IPS-15b (cell line): ENCODE data around the gene SLC17A9.

ENCODE experiments used
- H3K27me3 ChIP-seq: one replicate; pipeline ENCODE4 v1.6.1; 2013; ENCODE audit warnings: low read length; ENCODE audit not compliant: control insufficient read depth, insufficient read depth
- H3K36me3 ChIP-seq: one replicate; pipeline ENCODE4 v1.6.1; 2013; ENCODE audit warnings: low read length; ENCODE audit not compliant: control insufficient read depth, insufficient read depth
- H3K4me1 ChIP-seq: one replicate; pipeline ENCODE4 v1.6.1; 2013; ENCODE audit warnings: mild to moderate bottlenecking, low read length; ENCODE audit not compliant: control insufficient read depth, insufficient read depth
- H3K4me3 ChIP-seq: one replicate; pipeline ENCODE4 v1.5.1; 2013; ENCODE audit warnings: low read depth, low read length
- H3K9ac ChIP-seq: one replicate; pipeline ENCODE4 v1.6.1; 2013; ENCODE audit warnings: low read depth, mild to moderate bottlenecking, low read length
- H3K9me3 ChIP-seq: one replicate; pipeline ENCODE4 v1.6.1; 2013; ENCODE audit warnings: mild to moderate bottlenecking, low read length; ENCODE audit not compliant: control insufficient read depth, insufficient read depth

SLC17A9 gene

GRCh38 chr20:62933966-62934365 lies 18.5 kb upstream of the SLC17A9 start:
- Histone ChIP-seq H3K36me3 (peaks cover 15% of the 10 kb centered on the region), H3K4me1 (peaks cover 34% of the 10 kb centered on the region), H3K9ac (peak overlapping the region; percentile 42)

GRCh38 chr20:62935204-62935967 lies 17.1 kb upstream of the SLC17A9 start:
- H3K9ac ChIP-seq = peak overlapping the region; percentile 20
- no peaks in the 10 kb centered on the region for H3K27me3 ChIP-seq
- peak overlapping the region; percentile 96 for H3K4me3 ChIP-seq
- H3K9me3 ChIP-seq = no peaks in the 10 kb centered on the region
- peaks cover 15% of the 10 kb centered on the region for H3K36me3 ChIP-seq
- peaks cover 34% of the 10 kb centered on the region for H3K4me1 ChIP-seq

More at GRCh38 chr20:62933966-62934365, 18.5 kb upstream of the SLC17A9 start:
- Histone ChIP-seq H3K4me3 (no peak overlapping the region), H3K27me3 (no peaks in the 10 kb centered on the region), H3K9me3 (no peaks in the 10 kb centered on the region)

GRCh38 chr20:62935968-62936585 lies 16.4 kb upstream of the SLC17A9 start:
- H3K36me3 ChIP-seq = peaks cover 15% of the 10 kb centered on the region

GRCh38 chr20:62937268-62938104 lies 15.0 kb upstream of the SLC17A9 start:
- Histone ChIP-seq H3K9me3 (no peaks in the 10 kb centered on the region), H3K4me1 (peaks cover 18% of the 10 kb centered on the region), H3K36me3 (peaks cover 24% of the 10 kb centered on the region), H3K9ac (peak overlapping the region; percentile 98), H3K4me3 (peak overlapping the region; percentile 96), H3K27me3 (no peaks in the 10 kb centered on the region)

More at GRCh38 chr20:62935968-62936585, 16.4 kb upstream of the SLC17A9 start:
- H3K9me3 ChIP-seq = no peaks in the 10 kb centered on the region
- H3K9ac ChIP-seq = peak overlapping the region; percentile 20
- peak overlapping the region; percentile 96 for H3K4me3 ChIP-seq
- peaks cover 30% of the 10 kb centered on the region for H3K4me1 ChIP-seq
- no peaks in the 10 kb centered on the region for H3K27me3 ChIP-seq

- Histone ChIP-seq H3K4me1 (peaks cover 17% of the 10 kb centered on the region), H3K27me3 (no peaks in the 10 kb centered on the region), H3K9ac (peak within 1 kb of the TSS; percentile 98), H3K9me3 (no peaks in the 10 kb centered on the region), H3K36me3 (peaks cover 28% of the 10 kb centered on the region), H3K4me3 (peak within 1 kb of the TSS; percentile 96)
These were observed 14.2 kb upstream of the SLC17A9 start, which contains the start of gene GID8 for GRCh38 chr20:62938105-62938888. TSS of gene GID8 (plus strand) at chr20:62938147. CDS start at chr20:62941503, 3,356 bp downstream.

GRCh38 chr20:62940875-62941274 lies 11.6 kb upstream of the SLC17A9 start:
- Histone ChIP-seq H3K27me3 (no peaks in the 10 kb centered on the region), H3K9me3 (no peaks in the 10 kb centered on the region), H3K9ac (no peak overlapping the region), H3K4me3 (no peak overlapping the region), H3K4me1 (peaks cover 2% of the 10 kb centered on the region), H3K36me3 (peaks cover 39% of the 10 kb centered on the region)

- no peak overlapping the region for H3K9ac ChIP-seq
- H3K36me3 ChIP-seq = peaks cover 48% of the 10 kb centered on the region
- no peak overlapping the region for H3K4me3 ChIP-seq
- no peaks in the 10 kb centered on the region for H3K9me3 ChIP-seq
- H3K4me1 ChIP-seq = peaks cover 2% of the 10 kb centered on the region
- H3K27me3 ChIP-seq = no peaks in the 10 kb centered on the region
These were observed 10.7 kb upstream of the SLC17A9 start for GRCh38 chr20:62941792-62942191.

GRCh38 chr20:62942456-62942855 lies 10.1 kb upstream of the SLC17A9 start:
- Histone ChIP-seq H3K36me3 (peaks cover 52% of the 10 kb centered on the region), H3K9ac (no peak overlapping the region)

GRCh38 chr20:62943396-62943795 lies 9.1 kb upstream of the SLC17A9 start:
- Histone ChIP-seq H3K4me3 (no peak overlapping the region), H3K27me3 (no peaks in the 10 kb centered on the region), H3K9me3 (no peaks in the 10 kb centered on the region), H3K4me1 (peaks cover 2% of the 10 kb centered on the region), H3K36me3 (peaks cover 54% of the 10 kb centered on the region), H3K9ac (no peak overlapping the region)

More at GRCh38 chr20:62942456-62942855, 10.1 kb upstream of the SLC17A9 start:
- no peaks in the 10 kb centered on the region for H3K27me3 ChIP-seq
- H3K4me3 ChIP-seq = no peak overlapping the region
- no peaks in the 10 kb centered on the region for H3K9me3 ChIP-seq
- peaks cover 2% of the 10 kb centered on the region for H3K4me1 ChIP-seq

GRCh38 chr20:62944184-62944583 lies 8.3 kb upstream of the SLC17A9 start:
- Histone ChIP-seq H3K9me3 (no peaks in the 10 kb centered on the region), H3K4me1 (no peaks in the 10 kb centered on the region), H3K36me3 (peaks cover 59% of the 10 kb centered on the region), H3K9ac (no peak overlapping the region), H3K27me3 (no peaks in the 10 kb centered on the region), H3K4me3 (no peak overlapping the region)

- Histone ChIP-seq H3K4me1 (no peaks in the 10 kb centered on the region), H3K27me3 (no peaks in the 10 kb centered on the region), H3K4me3 (no peak overlapping the region), H3K9ac (no peak overlapping the region), H3K36me3 (peaks cover 60% of the 10 kb centered on the region), H3K9me3 (no peaks in the 10 kb centered on the region)
These were observed 7.8 kb upstream of the SLC17A9 start for GRCh38 chr20:62944746-62945145.
